HG03066 (cell line): Measurements from ENCODE around the gene PPP1R2.

ENCODE experiments used
- ATAC-seq: cut with Tn5 transposase; IDR thresholded peaks from one replicate; pipeline ENCODE4 v1.9.1; 2021; ENCODE audit warnings: low read depth; ENCODE audit not compliant: unreplicated experiment

Gene PPP1R2

GRCh38 chr3:195568630-195569029 lies 25.5 kb upstream of the PPP1R2 start:
- ATAC-seq = no peak

- ATAC-seq = no peak
Measured at GRCh38 chr3:195566797-195567196, 23.7 kb upstream of the PPP1R2 start.

GRCh38 chr3:195565716-195566115 lies 22.6 kb upstream of the PPP1R2 start:
- ATAC-seq = no peak

- no peak for ATAC-seq
Measured at GRCh38 chr3:195563317-195563716, 20.2 kb upstream of the PPP1R2 start.

GRCh38 chr3:195559723-195560409 lies 16.7 kb upstream of the PPP1R2 start:
- no peak for ATAC-seq

GRCh38 chr3:195558602-195559001 lies 15.5 kb upstream of the PPP1R2 start:
- ATAC-seq = no peak

GRCh38 chr3:195557322-195557721 lies 14.2 kb upstream of the PPP1R2 start:
- no peak for ATAC-seq

GRCh38 chr3:195556390-195556789 lies 13.3 kb upstream of the PPP1R2 start:
- no peak for ATAC-seq

GRCh38 chr3:195555110-195555509 lies 12.0 kb upstream of the PPP1R2 start:
- no peak for ATAC-seq

GRCh38 chr3:195554458-195554857 lies 11.3 kb upstream of the PPP1R2 start:
- no peak for ATAC-seq

- ATAC-seq = no peak
Measured at GRCh38 chr3:195553268-195553667, 10.1 kb upstream of the PPP1R2 start.

- no peak for ATAC-seq
Measured at GRCh38 chr3:195551381-195551978, 8.4 kb upstream of the PPP1R2 start.

- peak; percentile 58 for ATAC-seq
Measured at GRCh38 chr3:195550723-195551122, 7.6 kb upstream of the PPP1R2 start.

- peak; percentile 80 for ATAC-seq
Measured at GRCh38 chr3:195549931-195550519, 6.9 kb upstream of the PPP1R2 start.

GRCh38 chr3:195548987-195549386 lies 5.9 kb upstream of the PPP1R2 start:
- ATAC-seq = no peak

- no peak for ATAC-seq
Measured at GRCh38 chr3:195548501-195548900, 5.4 kb upstream of the PPP1R2 start.

- no peak for ATAC-seq
Measured at GRCh38 chr3:195548006-195548405, 4.9 kb upstream of the PPP1R2 start.

- no peak for ATAC-seq
Measured at GRCh38 chr3:195546130-195546560, 3.0 kb upstream of the PPP1R2 start.

GRCh38 chr3:195544634-195545033 lies 1.5 kb upstream of the PPP1R2 start:
- ATAC-seq = no peak

GRCh38 chr3:195544230-195544536 lies 1.1 kb upstream of the PPP1R2 start:
- no peak for ATAC-seq

- no peak for ATAC-seq
Measured at GRCh38 chr3:195543500-195544229, 540 bp upstream of the PPP1R2 start.

GRCh38 chr3:195542316-195542697 lies 818 bp downstream of the PPP1R2 start:
- no peak for ATAC-seq
